ENCODE data around the gene RASGRF1. TPM values are rescaled to one million over a fixed set of nuclear protein-coding genes. Genes with fewer than 3 reads are reported as not detected.

RASGRF1 gene
- total RNA-seq, 5 donors from 2014 or later (not counting 1 experiment from before 2014, with no cell fraction given) = 0.09 to 0.49 (median 0.22) TPM; not detected in 2

DNA sequence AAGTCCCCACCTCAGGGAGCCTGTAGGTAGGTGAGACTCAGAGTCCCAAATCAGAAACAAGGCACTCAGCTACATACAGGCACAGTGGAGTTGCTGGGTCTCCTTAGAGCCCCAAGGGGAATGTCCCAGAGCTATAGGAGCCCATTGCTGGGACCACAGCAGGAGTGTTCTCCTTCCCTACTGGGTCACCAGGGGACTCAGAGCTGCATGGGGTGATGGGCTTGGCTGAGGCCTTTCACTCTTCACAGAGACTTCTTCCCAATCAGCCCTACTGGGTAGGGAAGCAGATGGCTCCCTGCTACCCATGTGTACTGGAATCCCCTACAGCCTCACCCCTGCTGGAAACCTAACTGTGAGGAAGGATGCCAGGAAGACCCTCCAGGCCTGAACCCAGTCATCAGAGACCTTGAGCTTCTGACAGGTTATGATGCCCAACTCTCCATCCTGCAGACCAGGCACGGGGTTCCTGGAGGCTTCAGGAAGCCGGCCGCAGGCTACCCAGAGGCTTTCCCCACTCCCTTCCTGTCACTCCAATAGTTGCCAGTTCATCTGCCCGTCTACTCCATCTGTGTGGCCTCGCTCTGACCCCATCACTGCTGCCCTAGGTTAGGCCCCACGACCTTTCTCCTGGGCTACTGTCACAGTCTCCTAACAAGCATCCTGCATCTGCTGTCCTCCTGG is 24.0 kb downstream of the RASGRF1 start:
- Mint-ChIP-seq H3K4me3 (no peak overlapping the region), H3K36me3 (no peaks in the 10 kb centered on the region), H3K27ac (no peak overlapping the region), H3K9me3 (no peaks in the 10 kb centered on the region), H3K27me3 (peaks cover 5 to 18% of the 10 kb centered on the region in 2 donors), H3K4me1 (no peaks in the 10 kb centered on the region)
- peaks cover 0 to 11% of the 10 kb centered on the region in 2 experiments for H3K27me3 ChIP-seq (replicated peaks in 1 of 2; ENCODE audit: control insufficient read depth in 2 of 2, extremely low read depth in 1 of 2, insufficient read depth in 2 of 2, low read length in 1 of 2)
- H3K27ac ChIP-seq (ENCODE audit: low read length) = no peak overlapping the region
- H3K36me3 ChIP-seq (ENCODE audit: control insufficient read depth in 2 of 2, extremely low read depth in 1 of 2, insufficient read depth in 1 of 2, low read length in 1 of 2) = no peaks in the 10 kb centered on the region
- DNase-seq (no peak), ATAC-seq (replicated peaks in 1 of 4) (no peak)
- WGBS (ENCODE audit: insufficient coverage) = 74% methylated on average over 5 of the region's 6 CpGs
- ChIA-PET CTCF (no interaction called here), POLR2A (no interaction called here)
- no peaks in the 10 kb centered on the region for H3K9me3 ChIP-seq
- no peaks in the 10 kb centered on the region for H3K4me1 ChIP-seq (ENCODE audit: control insufficient read depth in 1 of 2, extremely low read depth in 1 of 2, insufficient read depth in 2 of 2, low read length in 2 of 2)
- H3K4me3 ChIP-seq (ENCODE audit: control insufficient read depth in 1 of 2, extremely low read depth in 1 of 2, low read length in 1 of 2) = no peak overlapping the region

- Mint-ChIP-seq H3K27ac (no peak overlapping the region), H3K27me3 (peaks cover 4 to 18% of the 10 kb centered on the region in 2 donors), H3K4me1 (no peaks in the 10 kb centered on the region), H3K9me3 (no peaks in the 10 kb centered on the region), H3K36me3 (no peaks in the 10 kb centered on the region), H3K4me3 (no peak overlapping the region)
- CTCF ChIA-PET = no interaction called here
- DNase-seq = no peak
- H3K9me3 ChIP-seq = no peaks in the 10 kb centered on the region
- H3K4me3 ChIP-seq (ENCODE audit: control insufficient read depth in 1 of 2, extremely low read depth in 1 of 2, low read length in 1 of 2) = no peak overlapping the region
- ATAC-seq (replicated peaks in 1 of 4) = no peak
- peaks cover 0 to 9% of the 10 kb centered on the region in 2 experiments for H3K27me3 ChIP-seq (replicated peaks in 1 of 2; ENCODE audit: control insufficient read depth in 2 of 2, extremely low read depth in 1 of 2, insufficient read depth in 2 of 2, low read length in 1 of 2)
- POLR2A ChIA-PET = no interaction called here
- no peak overlapping the region for H3K27ac ChIP-seq (ENCODE audit: low read length)
- H3K4me1 ChIP-seq (ENCODE audit: control insufficient read depth in 1 of 2, extremely low read depth in 1 of 2, insufficient read depth in 2 of 2, low read length in 2 of 2) = no peaks in the 10 kb centered on the region
- no peaks in the 10 kb centered on the region for H3K36me3 ChIP-seq (ENCODE audit: control insufficient read depth in 2 of 2, extremely low read depth in 1 of 2, insufficient read depth in 1 of 2, low read length in 1 of 2)
- 69% methylated on average over 7 of the region's 8 CpGs for WGBS (ENCODE audit: insufficient coverage)
These were observed 24.7 kb downstream of the RASGRF1 start for GRCh38 chr15:79065706-79066376.

DNA sequence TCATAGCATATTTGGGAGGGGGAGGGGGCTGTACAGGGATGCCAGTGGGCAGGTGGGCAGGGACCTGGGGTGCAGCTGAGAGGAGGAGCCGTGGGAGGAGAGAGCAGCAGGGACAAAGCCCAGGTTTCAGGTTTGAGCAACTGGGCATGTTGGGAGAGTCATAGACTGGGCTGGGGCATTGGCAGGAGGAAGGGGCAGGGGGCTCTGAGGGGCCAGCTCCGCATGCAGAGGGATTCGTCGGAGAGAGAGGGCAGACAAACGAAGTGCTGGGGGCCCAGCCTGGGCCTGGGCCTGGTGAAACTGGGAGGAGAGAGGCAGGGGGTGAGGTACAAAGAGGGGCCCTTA is 25.2 kb downstream of the RASGRF1 start:
- WGBS (ENCODE audit: insufficient coverage) = 69% methylated on average over 5 of the region's 5 CpGs

GRCh38 chr15:79064496-79064895 is 26.1 kb downstream of the RASGRF1 start:
- no peaks in the 10 kb centered on the region for H3K36me3 Mint-ChIP-seq
- WGBS (ENCODE audit: insufficient coverage) = 100% methylated on average over 2 of the region's 6 CpGs
- no peak for DNase-seq
- H3K27me3 Mint-ChIP-seq = peaks cover 6 to 21% of the 10 kb centered on the region in 2 donors
- Histone ChIP-seq H3K36me3 (ENCODE audit: control insufficient read depth in 2 of 2, extremely low read depth in 1 of 2, insufficient read depth in 1 of 2, low read length in 1 of 2) (no peaks in the 10 kb centered on the region), H3K9me3 (no peaks in the 10 kb centered on the region), H3K27ac (ENCODE audit: low read length) (no peak overlapping the region), H3K27me3 (replicated peaks in 1 of 2; ENCODE audit: control insufficient read depth in 2 of 2, extremely low read depth in 1 of 2, insufficient read depth in 2 of 2, low read length in 1 of 2) (peaks cover 0 to 15% of the 10 kb centered on the region in 2 experiments), H3K4me1 (ENCODE audit: control insufficient read depth in 1 of 2, extremely low read depth in 1 of 2, insufficient read depth in 2 of 2, low read length in 2 of 2) (no peaks in the 10 kb centered on the region), H3K4me3 (ENCODE audit: control insufficient read depth in 1 of 2, extremely low read depth in 1 of 2, low read length in 1 of 2) (no peak overlapping the region)
- no peaks in the 10 kb centered on the region for H3K4me1 Mint-ChIP-seq
- no peaks in the 10 kb centered on the region for H3K9me3 Mint-ChIP-seq
- no peak for ATAC-seq (replicated peaks in 1 of 4)
- no peak overlapping the region for H3K27ac Mint-ChIP-seq
- ChIA-PET POLR2A (no interaction called here), CTCF (no interaction called here)
- H3K4me3 Mint-ChIP-seq = no peak overlapping the region

More for the DNA sequence above, 25.2 kb downstream of the RASGRF1 start:
- ATAC-seq (replicated peaks in 1 of 4) (no peak), DNase-seq (no peak)
- POLR2A ChIA-PET = no interaction called here
- Histone ChIP-seq H3K27ac (ENCODE audit: low read length) (no peak overlapping the region), H3K9me3 (no peaks in the 10 kb centered on the region), H3K27me3 (replicated peaks in 1 of 2; ENCODE audit: control insufficient read depth in 2 of 2, extremely low read depth in 1 of 2, insufficient read depth in 2 of 2, low read length in 1 of 2) (peaks cover 0 to 11% of the 10 kb centered on the region in 2 experiments), H3K4me1 (ENCODE audit: control insufficient read depth in 1 of 2, extremely low read depth in 1 of 2, insufficient read depth in 2 of 2, low read length in 2 of 2) (no peaks in the 10 kb centered on the region), H3K4me3 (ENCODE audit: control insufficient read depth in 1 of 2, extremely low read depth in 1 of 2, low read length in 1 of 2) (no peak overlapping the region), H3K36me3 (ENCODE audit: control insufficient read depth in 2 of 2, extremely low read depth in 1 of 2, insufficient read depth in 1 of 2, low read length in 1 of 2) (no peaks in the 10 kb centered on the region)
- Mint-ChIP-seq H3K27ac (no peak overlapping the region), H3K4me3 (no peak overlapping the region), H3K36me3 (no peaks in the 10 kb centered on the region), H3K9me3 (no peaks in the 10 kb centered on the region), H3K27me3 (peaks cover 4 to 18% of the 10 kb centered on the region in 2 donors), H3K4me1 (no peaks in the 10 kb centered on the region)
- CTCF ChIA-PET = no interaction called here

- Histone ChIP-seq H3K36me3 (ENCODE audit: control insufficient read depth in 2 of 2, extremely low read depth in 1 of 2, insufficient read depth in 1 of 2, low read length in 1 of 2) (no peaks in the 10 kb centered on the region), H3K9me3 (no peaks in the 10 kb centered on the region), H3K4me1 (ENCODE audit: control insufficient read depth in 1 of 2, extremely low read depth in 1 of 2, insufficient read depth in 2 of 2, low read length in 2 of 2) (no peaks in the 10 kb centered on the region), H3K4me3 (ENCODE audit: control insufficient read depth in 1 of 2, extremely low read depth in 1 of 2, low read length in 1 of 2) (no peak overlapping the region), H3K27me3 (replicated peaks in 1 of 2; ENCODE audit: control insufficient read depth in 2 of 2, extremely low read depth in 1 of 2, insufficient read depth in 2 of 2, low read length in 1 of 2) (peaks cover 0 to 26% of the 10 kb centered on the region in 2 experiments), H3K27ac (ENCODE audit: low read length) (no peak overlapping the region)
- H3K4me1 Mint-ChIP-seq = no peaks in the 10 kb centered on the region
- ATAC-seq (replicated peaks in 1 of 4) (no peak), DNase-seq (no peak)
- CTCF ChIA-PET = no interaction called here
- WGBS (ENCODE audit: insufficient coverage) = 80% methylated on average over 1 of the region's 4 CpGs
- peaks cover 20 to 29% of the 10 kb centered on the region in 2 donors for H3K27me3 Mint-ChIP-seq
- no peaks in the 10 kb centered on the region for H3K36me3 Mint-ChIP-seq
- no peak overlapping the region for H3K4me3 Mint-ChIP-seq
- H3K9me3 Mint-ChIP-seq = no peaks in the 10 kb centered on the region
- POLR2A ChIA-PET = no interaction called here
- no peak overlapping the region for H3K27ac Mint-ChIP-seq
These were observed 30.4 kb downstream of the RASGRF1 start for GRCh38 chr15:79060175-79060574.

- Mint-ChIP-seq H3K4me1 (no peaks in the 10 kb centered on the region), H3K36me3 (no peaks in the 10 kb centered on the region), H3K4me3 (no peak overlapping the region), H3K27me3 (peaks cover 18 to 26% of the 10 kb centered on the region in 2 donors), H3K27ac (no peak overlapping the region), H3K9me3 (no peaks in the 10 kb centered on the region)
- Histone ChIP-seq H3K27ac (ENCODE audit: low read length) (no peak overlapping the region), H3K4me1 (ENCODE audit: control insufficient read depth in 1 of 2, extremely low read depth in 1 of 2, insufficient read depth in 2 of 2, low read length in 2 of 2) (no peaks in the 10 kb centered on the region), H3K36me3 (ENCODE audit: control insufficient read depth in 2 of 2, extremely low read depth in 1 of 2, insufficient read depth in 1 of 2, low read length in 1 of 2) (no peaks in the 10 kb centered on the region), H3K9me3 (no peaks in the 10 kb centered on the region), H3K4me3 (ENCODE audit: control insufficient read depth in 1 of 2, extremely low read depth in 1 of 2, low read length in 1 of 2) (no peak overlapping the region), H3K27me3 (replicated peaks in 1 of 2; ENCODE audit: control insufficient read depth in 2 of 2, extremely low read depth in 1 of 2, insufficient read depth in 2 of 2, low read length in 1 of 2) (peaks cover 0 to 24% of the 10 kb centered on the region in 2 experiments)
- ATAC-seq (replicated peaks in 1 of 4) = no peak
- DNase-seq = no peak
- WGBS (ENCODE audit: insufficient coverage) = no CpG with 5 or more reads among the region's 1 CpG
- ChIA-PET POLR2A (no interaction called here), CTCF (no interaction called here)
These were observed 31.5 kb downstream of the RASGRF1 start for GRCh38 chr15:79059081-79059572.
